K562 (cell line): ENCODE data around the gene TBC1D10A. TPM values are rescaled to one million over a fixed set of nuclear protein-coding genes. Genes with fewer than 3 reads are reported as not detected.
A peak's percentile ranks its signal among the peaks of the same experiment; 100 is the strongest.

Source experiments
- ATAC-seq: fragments of 200-7000 bp; cut with Tn5 transposase; 3 replicates; pipeline ENCODE4 v1.9.1; 2020; ENCODE audit warnings: moderate library complexity
- BruUV-seq: library from RNA; stranded (reverse); fragments of 400-500 nt; replicated peaks from 2 replicates; lab custom pipeline; 2021; lab: Mats Ljungman, UMichigan
- CTCF ChIA-PET: fragments of 300-600 bp; formaldehyde crosslinking; extraction: SDS; loops from one replicate; lab custom pipeline; 2021; ENCODE audit warnings: low intra/inter-chr PET ratio; lab: Yijun Ruan, JAX
- POLR2A ChIA-PET: fragments of 300-600, 350-650 bp; sonication (Branson Sonifier 250); formaldehyde crosslinking; extraction: SDS; loops from one replicate; lab custom pipeline; 2021; ENCODE audit warnings: antibody characterized with exemption, inconsistent platforms; lab: Yijun Ruan, JAX
- DNase-seq, 4 experiments: peaks; one replicate each; pipeline versions ENCODE4 v3.0.0 to v3.0.0-alpha.2; 2011 to 2018; ENCODE audit warnings: low spot score in 3 of 4, mixed read lengths in 3 of 4; ENCODE audit errors: extremely low read depth in 1 of 4
- FAIRE-seq: peaks from 2 replicates; lab custom pipeline; 2011; peaks lifted over from hg19 to GRCh38; lab: Jason Lieb, UNC
- H2AFZ ChIP-seq: 2 replicates; pipeline ENCODE4 v1.6.0; 2011; ENCODE audit warnings: low read depth, low read length, control low read depth, inconsistent platforms
- H3K27ac ChIP-seq: fragments of 200-600 bp; 3 replicates; pipeline ENCODE4 v1.8.0; 2011; ENCODE audit warnings: low read depth, mild to moderate bottlenecking, control low read depth, inconsistent platforms, low read length, moderate library complexity, mixed read lengths; ENCODE audit errors: extremely low read depth
- H3K27me3 ChIP-seq, 2 experiments: fragments of 300-600 bp in 1 of 2; 2 replicates in 1 of 2; 3 replicates in 1 of 2; pipeline versions ENCODE4 v1.6.0 to v1.8.0; 2011; ENCODE audit warnings: inconsistent platforms in 2 of 2, low read length in 2 of 2, mild to moderate bottlenecking in 1 of 2, mixed read lengths in 1 of 2, moderate library complexity in 1 of 2; ENCODE audit not compliant: control insufficient read depth in 2 of 2, insufficient read depth in 2 of 2
- H3K36me3 ChIP-seq: fragments of 300-600 bp; 3 replicates; pipeline ENCODE4 v1.8.0; 2011; ENCODE audit warnings: mild to moderate bottlenecking, low read length, inconsistent platforms; ENCODE audit not compliant: control insufficient read depth, insufficient read depth
- H3K4me1 ChIP-seq, 2 experiments: fragments of 200-600 bp in 1 of 2; replicated peaks in 1 of 2; 2 replicates in 1 of 2; 3 replicates in 1 of 2; pipeline versions ENCODE4 v1.5.1 to v1.8.0; 2011; ENCODE audit warnings: inconsistent platforms in 2 of 2, low read length in 2 of 2, mild to moderate bottlenecking in 1 of 2, mixed read lengths in 1 of 2, moderate library complexity in 1 of 2; ENCODE audit not compliant: control insufficient read depth in 2 of 2, insufficient read depth in 2 of 2
- H3K4me2 ChIP-seq: 2 replicates; pipeline ENCODE4 v1.6.1; 2011; ENCODE audit warnings: low read length, control low read depth, inconsistent platforms, mixed read lengths; ENCODE audit not compliant: insufficient read depth
- H3K4me3 ChIP-seq: fragments of 200-600 bp; sonication (generic), shearing (Covaris generic); 2 replicates; pipeline ENCODE4 v1.5.1; 2016; ENCODE audit warnings: control low read depth, inconsistent platforms
- H3K79me2 ChIP-seq: fragments of 200-600 bp; 3 replicates; pipeline ENCODE4 v1.8.0; 2011; ENCODE audit warnings: low read length, inconsistent platforms; ENCODE audit not compliant: control insufficient read depth, insufficient read depth
- H3K9ac ChIP-seq, 2 experiments: 2 replicates each; pipeline versions ENCODE4 v1.6.0 to v1.6.1; 2011; ENCODE audit warnings: low read depth in 2 of 2, low read length in 2 of 2, control low read depth in 1 of 2, inconsistent platforms in 1 of 2, mild to moderate bottlenecking in 1 of 2, mixed read lengths in 1 of 2; ENCODE audit not compliant: insufficient read depth in 1 of 2
- H3K9me1 ChIP-seq: one replicate; pipeline ENCODE4 v1.6.0; 2011; ENCODE audit warnings: inconsistent platforms, mild to moderate bottlenecking, low read length, moderate library complexity; ENCODE audit not compliant: control insufficient read depth, insufficient read depth
- H3K9me3 ChIP-seq: replicated peaks from 2 replicates; pipeline ENCODE4 v1.5.1; 2011; ENCODE audit warnings: low read depth, low read length, inconsistent platforms; ENCODE audit not compliant: control insufficient read depth, insufficient read depth
- H4K20me1 ChIP-seq: replicated peaks from 2 replicates; pipeline ENCODE4 v1.6.1; 2011; ENCODE audit warnings: low read length, inconsistent platforms, mixed read lengths; ENCODE audit not compliant: control insufficient read depth, insufficient read depth
- CBFA2T3 ChIP-seq: fragments of 450-650 bp; IDR thresholded peaks from 2 replicates; pipeline ENCODE4 v1.6.1; 2017
- RBM34 ChIP-seq: fragments of 200-400 bp; formaldehyde crosslinking; IDR thresholded peaks from 2 replicates; pipeline ENCODE4 v1.6.1; 2018; ENCODE audit warnings: low read length, borderline replicate concordance; ENCODE audit not compliant: insufficient read depth
- SMAD3 ChIP-seq: fragments of 450-650 bp; formaldehyde crosslinking; conservative IDR thresholded peaks from 2 replicates; pipeline ENCODE4 v1.4.0; 2020; ENCODE audit warnings: mild to moderate bottlenecking
- whole genome bisulfite sequencing: fragments of 100-300 bp; shearing (Covaris generic); methylation state at CpG from one replicate; pipeline ENCODE4 v1.1.6; 2016; ENCODE audit warnings: low coverage, mixed read lengths; ENCODE audit not compliant: insufficient coverage; ENCODE audit errors: missing lambda C conversion rate; 5-methylcytosine and 5-hydroxymethylcytosine counted together
- in situ Hi-C: fragments of 300-500 bp; cut with MboI; formaldehyde crosslinking; loops from 4 replicates; pipeline ENCODE4 v1.15.0; 2018; ENCODE audit warnings: inconsistent platforms, mixed read lengths
- intact Hi-C: fragments of 100-400 bp; cut with micrococcal nuclease; formaldehyde crosslinking; loops from 2 replicates; pipeline ENCODE4 v1.14.2; 2022
- polyA plus RNA-seq, 8 experiments: library from polyadenylated mRNA; depleted of rRNA in 4 of 8; stranded (reverse) in 5 of 8; unstranded in 3 of 8; fragments of >200 nt; fragmentation: Nextera tagmentation in 2 of 8; fragmentation: Illumina TruSeq in 1 of 8; extraction: Ambion mirVana in 2 of 8; extraction: Trizol in 1 of 8; gene quantifications; 2 replicates each; pipeline versions ENCODE4 v1.2.1 to v1.2.3, GENCODE V29; 2011 to 2014; ENCODE audit warnings: inconsistent platforms in 1 of 8, missing spikeins in 1 of 8
- total RNA-seq, 7 experiments: library from RNA; depleted of rRNA in 6 of 7; stranded (reverse); fragments of >200 nt in 6 of 7; fragmentation: Illumina TruSeq in 2 of 7; extraction: Trizol in 2 of 7; gene quantifications; 2 replicates each; pipeline versions ENCODE4 v1.2.1 to v1.2.3, GENCODE V29; 2011 to 2021; ENCODE audit warnings: low replicate concordance in 1 of 7
- TF ChIP-seq, protein P1 (sequence below): sonication (generic); formaldehyde crosslinking; IDR thresholded peaks from 2 replicates; pipeline ENCODE4 v1.9.0; 2022; ENCODE audit warnings: mild to moderate bottlenecking, missing genetic modification reagents
- TF ChIP-seq, protein P2 (sequence below): fragments of 450-650 bp; IDR thresholded peaks from 2 replicates; pipeline ENCODE4 v1.6.1; 2016; ENCODE audit warnings: mild to moderate bottlenecking, moderate library complexity

TBC1D10A gene
- total and polyA plus RNA-seq, 9 of the 15 experiments (the other 6 are each of a cell fraction or from before 2014, with no cell fraction given), result 0.13 to 10.4 (median 4.6) TPM

DNA sequence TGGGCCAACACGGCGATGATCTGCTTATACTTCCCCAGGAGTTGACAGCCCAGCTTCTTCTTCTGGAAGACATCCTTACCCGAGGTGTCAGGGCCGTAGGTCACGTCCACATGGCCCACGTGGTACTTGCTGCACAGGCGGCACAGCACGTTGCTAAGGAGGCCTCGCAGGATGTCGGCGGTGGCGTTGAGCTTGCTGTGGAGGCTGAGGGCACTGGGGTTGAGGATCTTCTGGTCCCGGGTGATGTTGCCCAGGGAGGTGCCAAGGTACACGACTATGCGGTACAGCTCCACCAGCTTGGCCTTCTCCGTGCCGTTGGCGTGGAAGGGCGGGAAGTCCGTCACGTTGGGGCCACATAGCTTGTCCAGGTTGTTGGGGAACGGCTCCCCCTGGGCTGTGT is 83.1 kb downstream of the TBC1D10A start:
- no peak for FAIRE-seq
- H3K36me3 ChIP-seq, result no peaks in the 10 kb centered on the region
- no peak for ATAC-seq
- intact Hi-C loops, result no loop called here
- no peak overlapping the region for H2AFZ ChIP-seq
- H3K4me3 ChIP-seq, result no peak overlapping the region
- H3K27ac ChIP-seq, result no peak overlapping the region
- no peaks in the 10 kb centered on the region for H3K9me3 ChIP-seq
- BruUV-seq, result no TSS peak
- H3K9ac ChIP-seq, result no peak overlapping the region
- peaks cover 0 to 45% of the 10 kb centered on the region in 2 experiments; a peak in 2 of 5 replicates for H3K27me3 ChIP-seq
- H3K79me2 ChIP-seq, result no peaks in the 10 kb centered on the region
- POLR2A ChIA-PET, result interaction anchor here (0.6 kb wide), 1 partner anchor 19 kb away, joined by 4 read pairs; no protein-coding TSS in a partner anchor
- H3K9me1 ChIP-seq, result no peaks in the 10 kb centered on the region
- TF ChIP-seq, protein P1, sequence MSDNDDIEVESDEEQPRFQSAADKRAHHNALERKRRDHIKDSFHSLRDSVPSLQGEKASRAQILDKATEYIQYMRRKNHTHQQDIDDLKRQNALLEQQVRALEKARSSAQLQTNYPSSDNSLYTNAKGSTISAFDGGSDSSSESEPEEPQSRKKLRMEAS, result 0 out of 2 replicates have a peak, but pooled peaks have one; percentile 23
- no peak for TF ChIP-seq RBM34
- TF ChIP-seq SMAD3 (CRISPR knock-in tag), result no peak
- TF ChIP-seq CBFA2T3, result no peak
- TF ChIP-seq, protein P2, sequence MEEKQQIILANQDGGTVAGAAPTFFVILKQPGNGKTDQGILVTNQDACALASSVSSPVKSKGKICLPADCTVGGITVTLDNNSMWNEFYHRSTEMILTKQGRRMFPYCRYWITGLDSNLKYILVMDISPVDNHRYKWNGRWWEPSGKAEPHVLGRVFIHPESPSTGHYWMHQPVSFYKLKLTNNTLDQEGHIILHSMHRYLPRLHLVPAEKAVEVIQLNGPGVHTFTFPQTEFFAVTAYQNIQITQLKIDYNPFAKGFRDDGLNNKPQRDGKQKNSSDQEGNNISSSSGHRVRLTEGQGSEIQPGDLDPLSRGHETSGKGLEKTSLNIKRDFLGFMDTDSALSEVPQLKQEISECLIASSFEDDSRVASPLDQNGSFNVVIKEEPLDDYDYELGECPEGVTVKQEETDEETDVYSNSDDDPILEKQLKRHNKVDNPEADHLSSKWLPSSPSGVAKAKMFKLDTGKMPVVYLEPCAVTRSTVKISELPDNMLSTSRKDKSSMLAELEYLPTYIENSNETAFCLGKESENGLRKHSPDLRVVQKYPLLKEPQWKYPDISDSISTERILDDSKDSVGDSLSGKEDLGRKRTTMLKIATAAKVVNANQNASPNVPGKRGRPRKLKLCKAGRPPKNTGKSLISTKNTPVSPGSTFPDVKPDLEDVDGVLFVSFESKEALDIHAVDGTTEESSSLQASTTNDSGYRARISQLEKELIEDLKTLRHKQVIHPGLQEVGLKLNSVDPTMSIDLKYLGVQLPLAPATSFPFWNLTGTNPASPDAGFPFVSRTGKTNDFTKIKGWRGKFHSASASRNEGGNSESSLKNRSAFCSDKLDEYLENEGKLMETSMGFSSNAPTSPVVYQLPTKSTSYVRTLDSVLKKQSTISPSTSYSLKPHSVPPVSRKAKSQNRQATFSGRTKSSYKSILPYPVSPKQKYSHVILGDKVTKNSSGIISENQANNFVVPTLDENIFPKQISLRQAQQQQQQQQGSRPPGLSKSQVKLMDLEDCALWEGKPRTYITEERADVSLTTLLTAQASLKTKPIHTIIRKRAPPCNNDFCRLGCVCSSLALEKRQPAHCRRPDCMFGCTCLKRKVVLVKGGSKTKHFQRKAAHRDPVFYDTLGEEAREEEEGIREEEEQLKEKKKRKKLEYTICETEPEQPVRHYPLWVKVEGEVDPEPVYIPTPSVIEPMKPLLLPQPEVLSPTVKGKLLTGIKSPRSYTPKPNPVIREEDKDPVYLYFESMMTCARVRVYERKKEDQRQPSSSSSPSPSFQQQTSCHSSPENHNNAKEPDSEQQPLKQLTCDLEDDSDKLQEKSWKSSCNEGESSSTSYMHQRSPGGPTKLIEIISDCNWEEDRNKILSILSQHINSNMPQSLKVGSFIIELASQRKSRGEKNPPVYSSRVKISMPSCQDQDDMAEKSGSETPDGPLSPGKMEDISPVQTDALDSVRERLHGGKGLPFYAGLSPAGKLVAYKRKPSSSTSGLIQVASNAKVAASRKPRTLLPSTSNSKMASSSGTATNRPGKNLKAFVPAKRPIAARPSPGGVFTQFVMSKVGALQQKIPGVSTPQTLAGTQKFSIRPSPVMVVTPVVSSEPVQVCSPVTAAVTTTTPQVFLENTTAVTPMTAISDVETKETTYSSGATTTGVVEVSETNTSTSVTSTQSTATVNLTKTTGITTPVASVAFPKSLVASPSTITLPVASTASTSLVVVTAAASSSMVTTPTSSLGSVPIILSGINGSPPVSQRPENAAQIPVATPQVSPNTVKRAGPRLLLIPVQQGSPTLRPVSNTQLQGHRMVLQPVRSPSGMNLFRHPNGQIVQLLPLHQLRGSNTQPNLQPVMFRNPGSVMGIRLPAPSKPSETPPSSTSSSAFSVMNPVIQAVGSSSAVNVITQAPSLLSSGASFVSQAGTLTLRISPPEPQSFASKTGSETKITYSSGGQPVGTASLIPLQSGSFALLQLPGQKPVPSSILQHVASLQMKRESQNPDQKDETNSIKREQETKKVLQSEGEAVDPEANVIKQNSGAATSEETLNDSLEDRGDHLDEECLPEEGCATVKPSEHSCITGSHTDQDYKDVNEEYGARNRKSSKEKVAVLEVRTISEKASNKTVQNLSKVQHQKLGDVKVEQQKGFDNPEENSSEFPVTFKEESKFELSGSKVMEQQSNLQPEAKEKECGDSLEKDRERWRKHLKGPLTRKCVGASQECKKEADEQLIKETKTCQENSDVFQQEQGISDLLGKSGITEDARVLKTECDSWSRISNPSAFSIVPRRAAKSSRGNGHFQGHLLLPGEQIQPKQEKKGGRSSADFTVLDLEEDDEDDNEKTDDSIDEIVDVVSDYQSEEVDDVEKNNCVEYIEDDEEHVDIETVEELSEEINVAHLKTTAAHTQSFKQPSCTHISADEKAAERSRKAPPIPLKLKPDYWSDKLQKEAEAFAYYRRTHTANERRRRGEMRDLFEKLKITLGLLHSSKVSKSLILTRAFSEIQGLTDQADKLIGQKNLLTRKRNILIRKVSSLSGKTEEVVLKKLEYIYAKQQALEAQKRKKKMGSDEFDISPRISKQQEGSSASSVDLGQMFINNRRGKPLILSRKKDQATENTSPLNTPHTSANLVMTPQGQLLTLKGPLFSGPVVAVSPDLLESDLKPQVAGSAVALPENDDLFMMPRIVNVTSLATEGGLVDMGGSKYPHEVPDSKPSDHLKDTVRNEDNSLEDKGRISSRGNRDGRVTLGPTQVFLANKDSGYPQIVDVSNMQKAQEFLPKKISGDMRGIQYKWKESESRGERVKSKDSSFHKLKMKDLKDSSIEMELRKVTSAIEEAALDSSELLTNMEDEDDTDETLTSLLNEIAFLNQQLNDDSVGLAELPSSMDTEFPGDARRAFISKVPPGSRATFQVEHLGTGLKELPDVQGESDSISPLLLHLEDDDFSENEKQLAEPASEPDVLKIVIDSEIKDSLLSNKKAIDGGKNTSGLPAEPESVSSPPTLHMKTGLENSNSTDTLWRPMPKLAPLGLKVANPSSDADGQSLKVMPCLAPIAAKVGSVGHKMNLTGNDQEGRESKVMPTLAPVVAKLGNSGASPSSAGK, result peak; percentile 29; the same call in 1 of the 2 replicates
- TF ChIP-seq, all 486 proteins: peak for 2
- DNase-seq, result no peak
- 24% methylated on average over 21 of the region's 22 CpGs for WGBS
- CTCF ChIA-PET, result no interaction called here
- Histone ChIP-seq H4K20me1 (0 out of 2 replicates have a peak, but pooled peaks cover 4% of the 10 kb centered on the region), H3K4me1 (peaks cover 0 to 24% of the 10 kb centered on the region in 2 experiments; a peak in 2 of 5 replicates), H3K4me2 (no peak overlapping the region)
- in situ Hi-C loops, result loop anchor here (5.0 kb wide), 1 partner anchor 136 kb away; no protein-coding TSS in a partner anchor
